Neural cell (in vitro differentiated cells): ENCODE results near the gene GRB2. TPM values are rescaled to one million over a fixed set of nuclear protein-coding genes. Genes with fewer than 3 reads are reported as not detected.
"Not testable (repeated sequence)": the region's sequence is repeated elsewhere in the genome, so short reads cannot be mapped to it uniquely, and the experiment has no call there.

Experiments
- H2AFZ ChIP-seq: fragments of 200-600, 300-800 bp; sonication (generic), shearing (Covaris generic); 2 replicates; pipeline ENCODE4 v1.6.0; 2014; ENCODE audit warnings: low read depth, mild to moderate bottlenecking, antibody characterized with exemption, low read length, moderate library complexity
- H3F3A ChIP-seq: fragments of 200-600 bp; shearing (Covaris generic); 2 replicates; pipeline ENCODE4 v1.6.1; 2016; ENCODE audit warnings: mild to moderate bottlenecking, moderate library complexity, mixed read lengths, antibody characterized with exemption, low read length; ENCODE audit not compliant: insufficient read depth, poor library complexity, severe bottlenecking
- H3K27ac ChIP-seq: fragments of 200-600, 300-800 bp; sonication (generic), shearing (Covaris generic); 2 replicates; pipeline ENCODE4 v1.5.1; 2014; ENCODE audit warnings: mild to moderate bottlenecking, low read length, moderate library complexity
- H3K27me3 ChIP-seq: fragments of 300-800, 200-600 bp; sonication (generic), shearing (Covaris generic); 2 replicates; pipeline ENCODE4 v1.6.0; 2014; ENCODE audit warnings: mild to moderate bottlenecking, low read depth, low read length, moderate library complexity; ENCODE audit not compliant: insufficient read depth
- H3K36me3 ChIP-seq: fragments of 300-800, 200-600 bp; sonication (generic), shearing (Covaris generic); 2 replicates; pipeline ENCODE4 v1.5.1; 2014; ENCODE audit warnings: mild to moderate bottlenecking, antibody characterized with exemption, low read length, moderate library complexity; ENCODE audit not compliant: insufficient read depth
- H3K4me2 ChIP-seq: fragments of 300-800, 200-600 bp; sonication (generic), shearing (Covaris generic); 2 replicates; pipeline ENCODE4 v1.6.0; 2014; ENCODE audit warnings: mild to moderate bottlenecking, low read length
- H3K4me3 ChIP-seq: fragments of 300-800, 200-600 bp; sonication (generic), shearing (Covaris generic); 2 replicates; pipeline ENCODE4 v1.5.1; 2014; ENCODE audit warnings: mild to moderate bottlenecking, low read length, moderate library complexity
- H3K79me2 ChIP-seq: fragments of 200-600 bp; shearing (Covaris generic); replicated peaks from 2 replicates; pipeline ENCODE4 v1.6.0; 2014; ENCODE audit warnings: mild to moderate bottlenecking, low read length, moderate library complexity; ENCODE audit not compliant: insufficient read depth
- H3K9ac ChIP-seq: fragments of 300-800, 200-600 bp; sonication (generic), shearing (Covaris generic); 2 replicates; pipeline ENCODE4 v1.6.1; 2016; ENCODE audit warnings: mild to moderate bottlenecking, low read length, mixed read lengths
- H3K9me2 ChIP-seq: fragments of 200-600 bp; shearing (Covaris generic); 2 replicates; pipeline ENCODE4 v1.6.1; 2016; ENCODE audit warnings: mild to moderate bottlenecking, low read length, mixed read lengths; ENCODE audit not compliant: insufficient read depth
- H3K9me3 ChIP-seq: fragments of 200-600, 300-800 bp; sonication (generic), shearing (Covaris generic); 2 replicates; pipeline ENCODE4 v1.6.1; 2016; ENCODE audit warnings: mild to moderate bottlenecking, mixed run types, low read length, moderate library complexity, mixed read lengths
- H4K20me1 ChIP-seq: fragments of 200-600 bp; shearing (Covaris generic); 2 replicates; pipeline ENCODE4 v1.6.1; 2016; ENCODE audit warnings: mild to moderate bottlenecking, mixed run types; ENCODE audit not compliant: insufficient read depth
- CTCF ChIP-seq: fragments of 450-650 bp; IDR thresholded peaks from 2 replicates; pipeline ENCODE4 v1.5.1; 2014; ENCODE audit warnings: antibody characterized with exemption, mild to moderate bottlenecking, moderate library complexity; ENCODE audit not compliant: poor library complexity, severe bottlenecking
- EP300 ChIP-seq: fragments of 450-650 bp; conservative IDR thresholded peaks from 2 replicates; pipeline ENCODE4 v1.6.1; 2014; ENCODE audit warnings: antibody characterized with exemption, mild to moderate bottlenecking, moderate library complexity; ENCODE audit not compliant: poor library complexity, severe bottlenecking
- EZH2 ChIP-seq: fragments of 200-600, 300-800 bp; shearing (Covaris generic), sonication (generic); IDR thresholded peaks from 2 replicates; pipeline ENCODE4 v1.6.1; 2014; ENCODE audit warnings: antibody characterized with exemption, low read length, borderline replicate concordance, mild to moderate bottlenecking; ENCODE audit not compliant: insufficient read depth, poor library complexity, severe bottlenecking
- MXI1 ChIP-seq: fragments of 450-650 bp; conservative IDR thresholded peaks from 2 replicates; pipeline ENCODE4 v1.6.1; 2014; ENCODE audit warnings: antibody characterized with exemption, mild to moderate bottlenecking; ENCODE audit not compliant: poor library complexity, severe bottlenecking
- POLR2AphosphoS5 ChIP-seq: IDR thresholded peaks from 2 replicates; pipeline ENCODE4 v1.6.1; 2012
- RAD21 ChIP-seq: fragments of 450-650 bp; conservative IDR thresholded peaks from 2 replicates; pipeline ENCODE4 v1.6.1; 2014; ENCODE audit warnings: antibody characterized with exemption, mild to moderate bottlenecking, moderate library complexity
- REST ChIP-seq: IDR thresholded peaks from 2 replicates; pipeline ENCODE4 v1.6.1; 2012; ENCODE audit warnings: borderline replicate concordance
- SMC3 ChIP-seq: fragments of 450-650 bp; conservative IDR thresholded peaks from 2 replicates; pipeline ENCODE4 v1.6.1; 2014; ENCODE audit warnings: antibody characterized with exemption, mild to moderate bottlenecking, moderate library complexity; ENCODE audit not compliant: poor library complexity
- TAF1 ChIP-seq: IDR thresholded peaks from 2 replicates; pipeline ENCODE4 v1.6.1; 2012; ENCODE audit warnings: low read depth
- polyA plus RNA-seq: library from polyadenylated mRNA; depleted of rRNA; stranded (reverse); fragments of >200 nt; gene quantifications from 2 replicates; pipeline ENCODE4 v1.2.3, GENCODE V29; 2014

Gene GRB2
- polyA plus RNA-seq, 1 donor from 2014 or later: 134 TPM

- no peak overlapping the region for H2AFZ ChIP-seq
- H3F3A ChIP-seq: peaks cover 3% of the 10 kb centered on the region
- no peaks in the 10 kb centered on the region for H3K9me3 ChIP-seq
- no peak overlapping the region for H3K4me2 ChIP-seq
- H3K36me3 ChIP-seq: no peaks in the 10 kb centered on the region
- no peaks in the 10 kb centered on the region for H4K20me1 ChIP-seq
- no peaks in the 10 kb centered on the region for H3K9me2 ChIP-seq
- no peak overlapping the region for H3K4me3 ChIP-seq
- TF ChIP-seq RAD21 (no peak), EP300 (no peak), TAF1 (no peak), MXI1 (no peak), EZH2 (no peak), SMC3 (no peak)
- peaks cover 3% of the 10 kb centered on the region for H3K27me3 ChIP-seq
- no peak overlapping the region for H3K9ac ChIP-seq
- no peak overlapping the region for H3K27ac ChIP-seq
- H3K79me2 ChIP-seq: no peaks in the 10 kb centered on the region
Observed at GRCh38 chr17:75287221-75287620, 118.3 kb downstream of the GRB2 start.

- H4K20me1 ChIP-seq: no peaks in the 10 kb centered on the region
- no peaks in the 10 kb centered on the region for H3K9me3 ChIP-seq
- H3K4me3 ChIP-seq: no peak overlapping the region
- no peak overlapping the region for H2AFZ ChIP-seq
- H3F3A ChIP-seq: peaks cover 3% of the 10 kb centered on the region
- no peak overlapping the region for H3K27ac ChIP-seq
- no peak overlapping the region for H3K9ac ChIP-seq
- H3K9me2 ChIP-seq: no peaks in the 10 kb centered on the region
- H3K79me2 ChIP-seq: no peaks in the 10 kb centered on the region
- H3K4me2 ChIP-seq: no peak overlapping the region
- no peaks in the 10 kb centered on the region for H3K36me3 ChIP-seq
- H3K27me3 ChIP-seq: peaks cover 3% of the 10 kb centered on the region
- TF ChIP-seq MXI1: no peak
- no peak for TF ChIP-seq POLR2AphosphoS5
- no peak for TF ChIP-seq EZH2
- TF ChIP-seq REST: no peak
- no peak for TF ChIP-seq EP300
- TF ChIP-seq TAF1: no peak
- TF ChIP-seq SMC3: no peak
- TF ChIP-seq RAD21: no peak
- TF ChIP-seq CTCF: no peak
Observed at GRCh38 chr17:75285123-75285522, 120.4 kb downstream of the GRB2 start.

- not testable (repeated sequence) for H3F3A ChIP-seq, H3K9me2 ChIP-seq, H3K4me3 ChIP-seq, H3K79me2 ChIP-seq, H3K9ac ChIP-seq, H3K36me3 ChIP-seq, H2AFZ ChIP-seq, H4K20me1 ChIP-seq, H3K4me2 ChIP-seq, H3K9me3 ChIP-seq, H3K27ac ChIP-seq, H3K27me3 ChIP-seq
Observed at GRCh38 chr17:75280189-75280588, 125.3 kb downstream of the GRB2 start.
